B cell (primary cell): Measurements from ENCODE around the gene NAGPA. TPM values are rescaled to one million over a fixed set of nuclear protein-coding genes. Genes with fewer than 3 reads are reported as not detected.
"Not testable (repeated sequence)": the region's sequence is repeated elsewhere in the genome, so short reads cannot be mapped to it uniquely, and the experiment has no call there.

ENCODE experiments used
- ATAC-seq: fragments of 200-7000 bp; cut with Tn5 transposase; one replicate; pipeline ENCODE4 v1.10.0; 2021; ENCODE audit warnings: low read depth, mild to moderate bottlenecking, moderate number of reproducible peaks, moderate library complexity
- CTCF ChIA-PET: fragments of 350-600 bp; sonication (Branson Sonifier 250); formaldehyde crosslinking; loops from one replicate; lab custom pipeline; 2021; ENCODE audit warnings: antibody characterized with exemption, inconsistent platforms; lab: Charles Lee
- POLR2A ChIA-PET: fragments of 350-600 bp; sonication (Branson Sonifier 250); formaldehyde crosslinking; loops from one replicate; lab custom pipeline; 2021; ENCODE audit warnings: antibody characterized with exemption; lab: Charles Lee
- DNase-seq: peaks from one replicate; pipeline ENCODE4 v3.0.0; 2013
- H2AFZ ChIP-seq: 2 replicates; pipeline ENCODE4 v1.6.1; 2012; ENCODE audit warnings: mild to moderate bottlenecking, low read depth, low read length; ENCODE audit not compliant: insufficient read depth, poor library complexity, severe bottlenecking
- H3K27ac ChIP-seq, 2 donors: 1 replicate in 1 of 2; 2 replicates in 1 of 2; pipeline ENCODE4 v1.5.1; 2012 to 2013; ENCODE audit warnings: low read length in 2 of 2, mild to moderate bottlenecking in 2 of 2, moderate library complexity in 1 of 2
- H3K27me3 ChIP-seq, 4 experiments: fragments of 200-600 bp in 1 of 4; sonication (generic) in 1 of 4; replicated peaks in 1 of 4; 1 replicate in 2 of 4; 2 replicates in 2 of 4; pipeline versions ENCODE4 v1.6.1 to v1.7.0; 2013 to 2016; ENCODE audit warnings: low read length in 3 of 4, mild to moderate bottlenecking in 2 of 4, mixed read lengths in 1 of 4, moderate library complexity in 1 of 4; ENCODE audit not compliant: insufficient read depth in 4 of 4, control insufficient read depth in 3 of 4; ENCODE audit errors: control extremely low read depth in 1 of 4
- H3K36me3 ChIP-seq, 2 experiments: replicated peaks in 1 of 2; 1 replicate in 1 of 2; 2 replicates in 1 of 2; pipeline versions ENCODE4 v1.6.1 to v1.7.1; 2013; ENCODE audit warnings: low read length in 1 of 2; ENCODE audit not compliant: insufficient read depth in 2 of 2, control insufficient read depth in 1 of 2; ENCODE audit errors: control extremely low read depth in 1 of 2, extremely low read depth in 1 of 2
- H3K4me1 ChIP-seq, 2 donors: fragments of 200-600 bp in 1 of 2; sonication (generic) in 1 of 2; 1 replicate in 1 of 2; 2 replicates in 1 of 2; pipeline versions ENCODE4 v1.5.1 to v1.6.1; 2013 to 2017; ENCODE audit warnings: low read length in 2 of 2; ENCODE audit not compliant: control insufficient read depth in 2 of 2, insufficient read depth in 2 of 2
- H3K4me2 ChIP-seq: replicated peaks from 2 replicates; pipeline ENCODE3; 2012; ENCODE audit warnings: mild to moderate bottlenecking, low read depth, low read length; ENCODE audit not compliant: poor library complexity, severe bottlenecking
- H3K4me3 ChIP-seq, 5 experiments: fragments of 200-600 bp in 1 of 5; sonication (generic) in 1 of 5; 1 replicate in 3 of 5; 2 replicates in 2 of 5; pipeline versions ENCODE4 v1.5.1 to v1.7.0; 2011 to 2016; ENCODE audit warnings: low read length in 4 of 5, mild to moderate bottlenecking in 4 of 5, low read depth in 2 of 5, control low read depth in 1 of 5, moderate library complexity in 1 of 5; ENCODE audit not compliant: insufficient read depth in 1 of 5; ENCODE audit errors: control extremely low read depth in 1 of 5, extremely low read depth in 1 of 5
- H3K79me2 ChIP-seq: fragments of 200-600 bp; sonication (generic); one replicate; pipeline ENCODE4 v1.6.0; 2016; ENCODE audit warnings: low read length; ENCODE audit not compliant: control insufficient read depth, insufficient read depth
- H3K9ac ChIP-seq: fragments of 200-600 bp; sonication (generic); 2 replicates; pipeline ENCODE4 v1.6.1; 2017; ENCODE audit warnings: mild to moderate bottlenecking, low read length, moderate library complexity
- H3K9me3 ChIP-seq, 3 donors: one replicate each; pipeline versions ENCODE4 v1.6.1 to v1.7.1; 2013; ENCODE audit warnings: low read length in 2 of 3; ENCODE audit not compliant: control insufficient read depth in 2 of 3, insufficient read depth in 1 of 3; ENCODE audit errors: control extremely low read depth in 1 of 3
- H4K20me1 ChIP-seq: 2 replicates; pipeline ENCODE4 v1.6.0; 2012; ENCODE audit warnings: mild to moderate bottlenecking, low read length; ENCODE audit not compliant: insufficient read depth, control insufficient read depth, poor library complexity, severe bottlenecking
- H3K27ac Mint-ChIP-seq: one replicate; pipeline ENCODE4 v1.8.0; 2021; ENCODE audit warnings: mixed read lengths
- H3K27me3 Mint-ChIP-seq: one replicate; pipeline ENCODE4 v1.8.0; 2021; ENCODE audit warnings: mixed read lengths
- H3K4me1 Mint-ChIP-seq: one replicate; pipeline ENCODE4 v1.8.0; 2021; ENCODE audit warnings: mixed read lengths
- H3K4me3 Mint-ChIP-seq: one replicate; pipeline ENCODE4 v1.8.0; 2021; ENCODE audit warnings: mixed read lengths
- H3K9me3 Mint-ChIP-seq: one replicate; pipeline ENCODE4 v1.8.0; 2022; ENCODE audit warnings: mixed read lengths; ENCODE audit not compliant: insufficient read depth
- CTCF ChIP-seq: fragments of 200-600 bp; IDR thresholded peaks from one replicate; pipeline ENCODE4 v1.8.0; 2022; ENCODE audit warnings: antibody characterized with exemption, mild to moderate bottlenecking
- EZH2 ChIP-seq: IDR thresholded peaks from 2 replicates; pipeline ENCODE4 v1.6.1; 2012; ENCODE audit warnings: borderline replicate concordance, low read depth, mild to moderate bottlenecking, moderate library complexity, low read length; ENCODE audit not compliant: insufficient read depth, poor library complexity, severe bottlenecking
- WGBS: methylation state at CpG from one replicate; pipeline ENCODE4 v1.1.5; 2013; ENCODE audit warnings: missing lambda C conversion rate; ENCODE audit not compliant: insufficient coverage; 5-methylcytosine and 5-hydroxymethylcytosine counted together
- intact Hi-C: fragments of 100-400 bp; cut with micrococcal nuclease; formaldehyde crosslinking; loops from one replicate; pipeline ENCODE4 v1.10.0; 2022
- polyA minus RNA-seq: library from RNA; depleted of rRNA, polyadenylated mRNA; stranded (reverse); fragments of >200 nt; gene quantifications from 2 replicates; pipeline ENCODE4 v1.2.3, GENCODE V29; 2012
- polyA plus RNA-seq: library from polyadenylated mRNA; depleted of rRNA; stranded (reverse); fragments of >200 nt; gene quantifications from 2 replicates; pipeline ENCODE4 v1.2.3, GENCODE V29; 2012
- total RNA-seq, 2 donors: library from RNA; stranded (reverse); fragments of 120-200 nt in 1 of 2; gene quantifications; 1 replicate in 1 of 2; 2 replicates in 1 of 2; pipeline versions ENCODE4 v1.2.3 to v1.2.4, GENCODE V29; 2013 to 2022

The NAGPA gene
- 38.4 and 43.3 TPM in 2 replicates for total RNA-seq
- 24.9 TPM for total RNA-seq (2013)
- 33.4 and 38.6 TPM in 2 replicates for polyA plus RNA-seq
- 33.5 and 34.3 TPM in 2 replicates for polyA minus RNA-seq

GRCh38 chr16:5033256-5034166 lies at the start of gene NAGPA:
Gene NAGPA (minus strand): TSS chr16:5033935. CDS start chr16:5033914, 21 bp downstream.
- Histone ChIP-seq H3K9me3 (no peaks in the 10 kb centered on the region), H3K79me2 (peaks cover 16% of the 10 kb centered on the region), H3K36me3 (peaks cover 0 to 16% of the 10 kb centered on the region in 2 experiments), H3K4me3 (peak within 1 kb of the TSS; percentile 66 to 82 (median 75)), H2AFZ (peak within 1 kb of the TSS; percentile 93), H4K20me1 (no peaks in the 10 kb centered on the region), H3K4me2 (peak within 1 kb of the TSS; percentile 93), H3K27me3 (no peaks in the 10 kb centered on the region), H3K4me1 (peaks cover 14 to 17% of the 10 kb centered on the region in 2 donors), H3K9ac (peak within 1 kb of the TSS; percentile 73), H3K27ac (peak within 1 kb of the TSS; percentile 73 to 79)
- CTCF ChIA-PET, result interaction anchor here (1.0 to 1.5 kb wide), 3 partner anchors 9 to 57 kb away, joined by 3 to 4 read pairs (median 4); no protein-coding TSS in a partner anchor
- peak; percentile 85 for ATAC-seq
- no peak for TF ChIP-seq CTCF
- no peak for TF ChIP-seq EZH2
- H3K4me1 Mint-ChIP-seq, result peaks cover 20% of the 10 kb centered on the region
- POLR2A ChIA-PET, result interaction anchor here (0.6 to 1.5 kb wide), 3 partner anchors 39 to 299 kb away, joined by 3 to 4 read pairs (median 3); partner anchors contain the start of gene DNAAF8
- H3K4me3 Mint-ChIP-seq, result peak within 1 kb of the TSS; percentile 93
- intact Hi-C loops, result loop anchor here (1.0 to 2.0 kb wide), 3 partner anchors 38 to 231 kb away; partner anchors contain the start of genes ALG1, GLYR1, ROGDI and UBN1
- WGBS, result under 1% methylated on average over 101 of the region's 104 CpGs
- H3K27me3 Mint-ChIP-seq, result no peaks in the 10 kb centered on the region
- peak within 1 kb of the TSS; percentile 95 for H3K27ac Mint-ChIP-seq
- DNase-seq, result peak; percentile 91
- H3K9me3 Mint-ChIP-seq, result no peaks in the 10 kb centered on the region

GRCh38 chr16:5080996-5081395 lies 47.3 kb upstream of the NAGPA start:
- CTCF ChIA-PET, result interaction anchor here (2.1 kb wide), 1 partner anchor 10 kb away, joined by 9 read pairs; no protein-coding TSS in a partner anchor
- ATAC-seq, DNase-seq, H3K27me3 Mint-ChIP-seq, H3K27ac ChIP-seq, H2AFZ ChIP-seq, H3K27me3 ChIP-seq, H3K9me3 ChIP-seq, H3K4me3 ChIP-seq, POLR2A ChIA-PET, H4K20me1 ChIP-seq, H3K9me3 Mint-ChIP-seq, intact Hi-C loops, H3K4me1 ChIP-seq, H3K79me2 ChIP-seq, H3K4me3 Mint-ChIP-seq, H3K27ac Mint-ChIP-seq, H3K4me2 ChIP-seq, H3K9ac ChIP-seq, H3K4me1 Mint-ChIP-seq: not testable (repeated sequence)
- WGBS, result 78% methylated on average over 3 of the region's 9 CpGs
- peaks cover 0 to 30% of the 10 kb centered on the region in 2 experiments for H3K36me3 ChIP-seq

DNA sequence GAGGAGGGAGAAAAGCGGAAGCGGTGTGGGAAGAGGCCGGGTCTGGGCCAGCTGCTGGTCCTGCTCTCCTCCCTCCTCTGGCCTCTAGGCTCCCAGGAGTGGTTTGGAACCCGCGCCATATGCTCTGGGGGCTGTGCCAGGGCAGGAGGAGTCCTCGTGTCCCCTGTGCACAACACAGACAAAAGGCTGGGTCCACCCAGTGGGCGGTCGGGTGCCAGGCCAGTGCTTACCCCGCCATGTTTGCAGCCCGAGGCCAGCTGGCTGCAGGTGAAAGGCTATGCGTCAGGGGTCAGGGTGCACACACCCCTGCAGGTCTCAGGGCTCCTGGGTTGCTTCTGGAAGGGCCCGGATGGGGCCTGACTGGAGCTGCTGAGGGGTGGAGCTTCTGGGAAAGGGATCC lies 46.7 kb upstream of the NAGPA start:
- H3K9me3 ChIP-seq, H3K4me1 Mint-ChIP-seq, H3K4me3 ChIP-seq, H3K4me2 ChIP-seq, H3K4me3 Mint-ChIP-seq, H3K27me3 Mint-ChIP-seq, CTCF ChIA-PET, H3K79me2 ChIP-seq, H3K4me1 ChIP-seq, H3K27ac Mint-ChIP-seq, H3K9ac ChIP-seq, H4K20me1 ChIP-seq, H3K9me3 Mint-ChIP-seq, DNase-seq, H3K27me3 ChIP-seq, POLR2A ChIA-PET, H3K27ac ChIP-seq, H2AFZ ChIP-seq, ATAC-seq, intact Hi-C loops: not testable (repeated sequence)
- WGBS, result 98% methylated on average over 8 of the region's 12 CpGs
- peaks cover 0 to 35% of the 10 kb centered on the region in 2 experiments for H3K36me3 ChIP-seq
